Spleen (tissue), 11 donors: ENCODE data around the gene ADAM19. TPM values are rescaled to one million over a fixed set of nuclear protein-coding genes. Genes with fewer than 3 reads are reported as not detected.
"Not testable (repeated sequence)": the region's sequence is repeated elsewhere in the genome, so short reads cannot be mapped to it uniquely, and the experiment has no call there.

Experiments
- DNase-seq: peaks from one replicate; pipeline ENCODE4 v3.0.0-alpha.2; 2020
- H3K27ac ChIP-seq, 8 donors: fragments of 200-600 bp; sonication (generic) in 7 of 8; 1 replicate in 4 of 8; 2 replicates in 4 of 8; pipeline versions ENCODE4 v1.5.0 to v1.8.0; 2016 to 2021; ENCODE audit warnings: inconsistent platforms in 4 of 8, mild to moderate bottlenecking in 4 of 8, moderate library complexity in 1 of 8
- H3K27me3 ChIP-seq, 7 donors: fragments of 200-600 bp; sonication (generic) in 6 of 7; replicated peaks in 1 of 7; 1 replicate in 4 of 7; 2 replicates in 3 of 7; pipeline versions ENCODE4 v1.5.0 to v1.8.0; 2016 to 2021; ENCODE audit warnings: inconsistent platforms in 3 of 7, mild to moderate bottlenecking in 1 of 7
- H3K36me3 ChIP-seq, 6 donors: fragments of 200-600 bp; sonication (generic) in 5 of 6; 1 replicate in 4 of 6; 2 replicates in 2 of 6; pipeline versions ENCODE4 v1.5.0 to v1.8.0; 2016 to 2021; ENCODE audit warnings: inconsistent platforms in 2 of 6
- H3K4me1 ChIP-seq, 6 donors: fragments of 200-600 bp; sonication (generic) in 5 of 6; 1 replicate in 3 of 6; 2 replicates in 3 of 6; pipeline versions ENCODE4 v1.5.0 to v1.8.0; 2016 to 2021; ENCODE audit warnings: inconsistent platforms in 3 of 6
- H3K4me3 ChIP-seq, 8 donors: fragments of 200-600 bp; sonication (generic) in 7 of 8; 1 replicate in 4 of 8; 2 replicates in 4 of 8; pipeline versions ENCODE4 v1.5.0 to v1.8.0; 2016 to 2021; ENCODE audit warnings: inconsistent platforms in 4 of 8, mild to moderate bottlenecking in 4 of 8, moderate library complexity in 2 of 8
- H3K9me3 ChIP-seq, 8 donors: fragments of 200-600 bp; sonication (generic) in 7 of 8; 1 replicate in 4 of 8; 2 replicates in 4 of 8; pipeline versions ENCODE4 v1.5.0 to v1.8.0; 2016 to 2021; ENCODE audit warnings: inconsistent platforms in 4 of 8
- POLR2A ChIP-seq, 3 donors: fragments of 450-650 bp; IDR thresholded peaks; one replicate each; pipeline ENCODE4 v1.5.1; 2017; ENCODE audit warnings: antibody characterized with exemption in 3 of 3, mild to moderate bottlenecking in 1 of 3
- POLR2AphosphoS5 ChIP-seq, 3 donors: sonication (generic); formaldehyde crosslinking; IDR thresholded peaks; one replicate each; pipeline ENCODE4 v1.5.1; 2017; ENCODE audit warnings: antibody characterized with exemption in 3 of 3
- WGBS, 5 donors: extraction: QIAGEN DNeasy Blood & Tissue Kit in 3 of 5; methylation state at CpG; one replicate each; pipeline versions ENCODE4 v1.1.5 to v1.1.7; 2013 to 2018; 5-methylcytosine and 5-hydroxymethylcytosine counted together
- intact Hi-C: fragments of 100-400 bp; cut with DNase I; formaldehyde crosslinking; loops from one replicate; pipeline ENCODE4 v1.15.0; 2023; ENCODE audit warnings: low total_unique reads
- polyA plus RNA-seq, 3 donors: library from polyadenylated mRNA; stranded (reverse); fragments of 200-250 nt; gene quantifications; one replicate each; pipeline ENCODE4 v1.2.1, GENCODE V29; 2013
- total RNA-seq, 7 donors: library from RNA; depleted of rRNA in 3 of 7; stranded (reverse); fragments of >200 nt in 3 of 7; fragmentation: NEBNext Ultra II Directional in 4 of 7; extraction: Animal tissue kit (Norgen Biotek cat#: 25700) in 4 of 7; gene quantifications; one replicate each; pipeline versions ENCODE4 v1.1.0 to v1.2.1, GENCODE V29; 2016 to 2021
- TF ChIP-seq, protein P1 (sequence below), 11 experiments: fragments of 200-600 bp in 7 of 11; fragments of 450-650 bp in 4 of 11; sonication (generic) in 4 of 11; IDR thresholded peaks in 8 of 11; conservative IDR thresholded peaks in 3 of 11; 1 replicate in 7 of 11; 2 replicates in 4 of 11; pipeline versions ENCODE4 v1.4.0 to v1.8.0; 2016 to 2021; ENCODE audit warnings: antibody characterized with exemption in 11 of 11, inconsistent platforms in 4 of 11, mild to moderate bottlenecking in 1 of 11
- donor health status: healthy with polysubstance abuse.
- donor health status: DM: no; HTN: no; CAD: no; lungs with moderate emphysema.
- donor health status: DM: no; HTN: no; CAD: no.
- donor health status: Bipolar disorder and iron deficiency.
- donor health status: healthy.
- donor health status: DM: no; HTN: no; CAD: no.
- donor health status: DM: yes; HTN: yes; CAD: no.

The ADAM19 gene
- total and polyA plus RNA-seq, 10 donors: 10.9 to 71.1 (median 51.5) TPM

DNA sequence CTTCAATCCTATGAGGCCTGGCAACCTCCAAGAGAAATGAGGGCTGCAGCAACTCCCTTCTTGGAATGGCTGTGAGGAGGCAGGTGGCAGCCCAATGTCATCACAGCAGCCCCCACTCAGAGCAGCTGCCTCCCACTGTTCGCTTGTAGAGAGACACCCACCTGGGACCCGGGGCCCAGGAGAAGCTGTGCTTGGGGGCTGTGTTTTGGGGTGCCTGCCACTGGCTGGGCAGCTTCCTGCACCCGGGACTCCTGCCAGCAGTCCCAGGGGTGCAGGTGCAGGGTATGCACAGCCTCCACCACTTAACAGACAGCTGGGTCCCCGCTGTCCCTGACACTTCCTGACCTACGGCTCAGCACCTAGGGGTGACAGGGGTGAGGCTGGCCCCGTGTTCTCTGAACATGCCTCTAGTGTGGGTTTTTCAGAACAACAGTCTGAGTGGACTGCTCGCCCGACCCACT is 89.3 kb downstream of the ADAM19 start:
- H3K36me3 ChIP-seq: peaks cover 7 to 100% (median 81%) of the 10 kb centered on the region in 6 donors
- peak; percentile 88 for DNase-seq
- WGBS, 5 donors: 53 to 68% (median 55%) methylated on average over 5 to 8 of the region's 8 CpGs
- H3K27ac ChIP-seq: peak overlapping the region; percentile 28 to 88 (median 76)
- H3K4me3 ChIP-seq: no peak overlapping the region
- intact Hi-C loops: no loop called here
- TF ChIP-seq, protein P1, sequence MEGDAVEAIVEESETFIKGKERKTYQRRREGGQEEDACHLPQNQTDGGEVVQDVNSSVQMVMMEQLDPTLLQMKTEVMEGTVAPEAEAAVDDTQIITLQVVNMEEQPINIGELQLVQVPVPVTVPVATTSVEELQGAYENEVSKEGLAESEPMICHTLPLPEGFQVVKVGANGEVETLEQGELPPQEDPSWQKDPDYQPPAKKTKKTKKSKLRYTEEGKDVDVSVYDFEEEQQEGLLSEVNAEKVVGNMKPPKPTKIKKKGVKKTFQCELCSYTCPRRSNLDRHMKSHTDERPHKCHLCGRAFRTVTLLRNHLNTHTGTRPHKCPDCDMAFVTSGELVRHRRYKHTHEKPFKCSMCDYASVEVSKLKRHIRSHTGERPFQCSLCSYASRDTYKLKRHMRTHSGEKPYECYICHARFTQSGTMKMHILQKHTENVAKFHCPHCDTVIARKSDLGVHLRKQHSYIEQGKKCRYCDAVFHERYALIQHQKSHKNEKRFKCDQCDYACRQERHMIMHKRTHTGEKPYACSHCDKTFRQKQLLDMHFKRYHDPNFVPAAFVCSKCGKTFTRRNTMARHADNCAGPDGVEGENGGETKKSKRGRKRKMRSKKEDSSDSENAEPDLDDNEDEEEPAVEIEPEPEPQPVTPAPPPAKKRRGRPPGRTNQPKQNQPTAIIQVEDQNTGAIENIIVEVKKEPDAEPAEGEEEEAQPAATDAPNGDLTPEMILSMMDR (IDR thresholded peaks at IDR 0.05 in 8 of 11, conservative IDR thresholded peaks at IDR 0.05 in 3 of 11): peak in 2 of 11 experiments; percentile 7 to 27
- TF ChIP-seq POLR2A (IDR thresholded peaks at IDR 0.05) (no peak), POLR2AphosphoS5 (IDR thresholded peaks at IDR 0.05) (peak; percentile 62 to 83 (median 77))
- H3K9me3 ChIP-seq: no peaks in the 10 kb centered on the region
- H3K4me1 ChIP-seq: peaks cover 8 to 63% (median 41%) of the 10 kb centered on the region in 6 donors
- no peaks in the 10 kb centered on the region for H3K27me3 ChIP-seq

DNA sequence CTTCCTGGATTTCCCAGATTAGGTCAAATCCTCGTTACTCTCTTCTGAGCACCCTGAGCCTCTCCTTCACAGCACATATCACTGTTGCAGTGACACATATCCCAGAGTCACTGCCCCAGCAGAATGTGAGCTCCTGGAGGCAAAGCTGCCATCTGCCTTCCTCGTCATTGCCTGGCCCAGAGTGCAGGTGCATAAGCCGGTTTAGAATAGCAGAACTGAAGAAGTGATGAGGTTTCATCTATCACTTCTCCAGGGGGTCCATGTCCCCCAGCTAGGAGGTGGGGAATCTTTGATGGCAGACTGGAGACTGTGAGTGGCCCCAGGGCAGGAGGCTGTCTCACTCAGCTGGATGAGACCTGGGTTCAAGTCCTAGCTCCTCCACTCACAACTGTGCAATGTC is 89.8 kb downstream of the ADAM19 start:
- H3K36me3 ChIP-seq: peaks cover 7 to 100% (median 82%) of the 10 kb centered on the region in 6 donors
- H3K9me3 ChIP-seq: no peaks in the 10 kb centered on the region
- peaks cover 8 to 68% (median 44%) of the 10 kb centered on the region in 6 donors for H3K4me1 ChIP-seq
- 52 to 89% (median 77%) methylated on average over 3 of the region's 3 CpGs for WGBS, 5 donors
- DNase-seq: no peak
- no peak for TF ChIP-seq POLR2A (IDR thresholded peaks at IDR 0.05)
- peak in 1 of 3 donors; percentile 61 for TF ChIP-seq POLR2AphosphoS5 (IDR thresholded peaks at IDR 0.05)
- intact Hi-C loops: no loop called here
- no peak overlapping the region for H3K4me3 ChIP-seq
- peak overlapping the region in 7 of 8 donors; percentile 16 to 88 (median 77) for H3K27ac ChIP-seq
- no peaks in the 10 kb centered on the region for H3K27me3 ChIP-seq

DNA sequence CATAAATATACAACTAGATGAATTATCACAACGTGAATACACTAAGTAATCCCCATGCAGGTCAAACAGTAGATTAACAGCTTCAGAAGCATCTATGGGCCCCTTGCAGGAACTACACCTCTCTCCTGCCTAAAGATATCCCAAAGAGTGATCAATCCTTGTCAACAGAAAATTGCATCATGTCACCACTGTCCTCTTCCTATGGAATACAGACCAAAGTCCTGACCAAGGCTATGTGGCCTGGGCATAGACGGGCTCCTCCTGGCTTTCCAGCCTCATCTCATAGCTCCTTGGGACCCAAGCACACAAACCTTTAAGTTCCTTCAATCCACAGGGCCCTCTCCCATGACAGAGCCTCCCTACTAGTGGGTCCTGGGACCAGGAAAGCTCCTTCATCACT is 90.2 kb downstream of the ADAM19 start:
- Histone ChIP-seq H3K4me3 (no peak overlapping the region), H3K4me1 (peaks cover 8 to 72% (median 45%) of the 10 kb centered on the region in 6 donors), H3K36me3 (peaks cover 5 to 100% (median 82%) of the 10 kb centered on the region in 6 donors), H3K27me3 (no peaks in the 10 kb centered on the region), H3K27ac (peak overlapping the region in 7 of 8 donors; percentile 16 to 88 (median 77)), H3K9me3 (no peaks in the 10 kb centered on the region)
- no peak for DNase-seq
- intact Hi-C loops: no loop called here
- TF ChIP-seq, protein P1 (IDR thresholded peaks at IDR 0.05 in 8 of 11, conservative IDR thresholded peaks at IDR 0.05 in 3 of 11): no peak
- TF ChIP-seq POLR2AphosphoS5 (IDR thresholded peaks at IDR 0.05) (no peak), POLR2A (IDR thresholded peaks at IDR 0.05) (no peak)
- WGBS, 5 donors: 79 to 97% (median 88%) methylated on average over 2 of the region's 2 CpGs

DNA sequence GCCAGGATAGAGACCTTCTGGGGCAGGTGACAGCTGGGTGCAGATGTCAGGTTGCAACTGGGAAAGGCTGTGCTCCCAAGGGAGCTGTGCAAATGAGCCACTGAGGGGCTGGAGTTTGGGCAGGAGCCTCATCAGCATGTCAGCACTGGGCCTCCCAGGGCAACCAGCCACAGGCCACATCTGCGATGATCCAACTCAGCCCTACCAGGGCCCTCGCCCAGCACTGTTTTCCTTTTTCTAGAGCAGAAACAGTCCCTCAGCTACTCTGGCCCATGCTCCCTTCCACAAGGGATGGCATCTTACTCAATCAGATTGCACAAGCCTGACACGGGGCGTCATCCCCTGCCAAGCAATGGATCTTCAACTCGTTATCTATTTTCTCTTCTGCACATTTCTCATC is 90.8 kb downstream of the ADAM19 start:
- TF ChIP-seq, protein P1 (IDR thresholded peaks at IDR 0.05 in 8 of 11, conservative IDR thresholded peaks at IDR 0.05 in 3 of 11): no peak
- TF ChIP-seq POLR2A (IDR thresholded peaks at IDR 0.05): no peak
- peak in 1 of 3 donors; percentile 21 for TF ChIP-seq POLR2AphosphoS5 (IDR thresholded peaks at IDR 0.05)
- Histone ChIP-seq H3K4me1 (peaks cover 8 to 78% (median 47%) of the 10 kb centered on the region in 6 donors), H3K27ac (peak overlapping the region in 5 of 8 donors; percentile 3 to 88 (median 80)), H3K36me3 (peaks cover 0 to 100% (median 81%) of the 10 kb centered on the region in 6 donors), H3K4me3 (no peak overlapping the region), H3K27me3 (no peaks in the 10 kb centered on the region), H3K9me3 (no peaks in the 10 kb centered on the region)
- DNase-seq: no peak
- intact Hi-C loops: no loop called here
- WGBS, 5 donors: 50 to 77% (median 66%) methylated on average over 5 of the region's 5 CpGs

DNA sequence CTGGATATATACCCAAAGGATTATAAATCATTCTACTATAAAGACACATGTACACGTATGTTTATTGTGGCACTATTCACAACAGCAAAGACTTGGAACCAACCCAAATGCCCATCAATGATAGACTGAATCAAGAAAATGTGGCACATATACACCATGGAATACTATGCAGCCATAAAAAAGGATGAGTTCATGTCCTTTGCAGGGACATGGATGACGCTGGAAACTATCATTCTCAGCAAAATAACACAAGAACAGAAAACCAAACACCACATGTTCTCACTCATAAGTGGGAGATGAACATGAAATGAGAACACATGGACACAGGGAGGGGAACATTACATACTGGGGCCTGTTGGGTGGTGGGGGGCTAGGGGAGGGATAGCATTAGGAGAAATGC is 92.9 kb downstream of the ADAM19 start:
- H3K27ac ChIP-seq: peak overlapping the region in 1 of 8 donors; percentile 88
- H3K4me3 ChIP-seq, H3K9me3 ChIP-seq, DNase-seq, intact Hi-C loops, H3K27me3 ChIP-seq: not testable (repeated sequence)
- WGBS, 5 donors: 74 to 96% (median 91%) methylated on average over 2 of the region's 2 CpGs
- peaks cover 11 to 91% (median 55%) of the 10 kb centered on the region in 6 donors for H3K4me1 ChIP-seq
- peaks cover 0 to 100% (median 65%) of the 10 kb centered on the region in 6 donors for H3K36me3 ChIP-seq
